HepG2 (cell line): Measurements from ENCODE around the gene COMMD8. TPM values are rescaled to one million over a fixed set of nuclear protein-coding genes. Genes with fewer than 3 reads are reported as not detected.

ENCODE experiments used
- ATAC-seq: fragments of 200-7000 bp; cut with Tn5 transposase; 3 replicates; pipeline ENCODE4 v1.9.1; 2020; ENCODE audit warnings: mild to moderate bottlenecking, moderate library complexity
- BruUV-seq: library from RNA; stranded (reverse); fragments of 400-500 nt; replicated peaks from 2 replicates; lab custom pipeline; 2021; lab: Mats Ljungman, UMichigan
- CTCF ChIA-PET: fragments of 300-600 bp; formaldehyde crosslinking; extraction: SDS; loops from one replicate; lab custom pipeline; 2021; ENCODE audit warnings: low total read pairs, inconsistent platforms, low intra/inter-chr PET ratio; lab: Yijun Ruan, JAX
- POLR2A ChIA-PET: fragments of 350-600 bp; sonication (Branson Sonifier 250); formaldehyde crosslinking; loops from one replicate; lab custom pipeline; 2020; ENCODE audit warnings: antibody characterized with exemption, inconsistent platforms; lab: Yijun Ruan, JAX
- DNase-seq: peaks from one replicate; pipeline ENCODE4 v3.0.0-alpha.2; 2015; ENCODE audit warnings: low spot score
- FAIRE-seq: peaks from 3 replicates; lab custom pipeline; 2011; peaks lifted over from hg19 to GRCh38; lab: Jason Lieb, UNC
- H2AFZ ChIP-seq: one replicate; pipeline ENCODE4 v1.6.1; 2011; ENCODE audit warnings: low read length, inconsistent platforms
- H3K27ac ChIP-seq: fragments of 300-600 bp; 3 replicates; pipeline ENCODE4 v1.8.0; 2011; ENCODE audit warnings: mixed run types, mild to moderate bottlenecking, mixed read lengths, low read length, inconsistent platforms; ENCODE audit not compliant: insufficient read depth; ENCODE audit errors: extremely low read length
- H3K27me3 ChIP-seq, 2 experiments: fragments of 200-600 bp in 1 of 2; 2 replicates in 1 of 2; 3 replicates in 1 of 2; pipeline versions ENCODE4 v1.6.0 to v1.8.0; 2011; ENCODE audit warnings: low read length in 2 of 2, mild to moderate bottlenecking in 2 of 2, moderate library complexity in 2 of 2, inconsistent platforms in 1 of 2; ENCODE audit not compliant: insufficient read depth in 2 of 2, control insufficient read depth in 1 of 2
- H3K36me3 ChIP-seq, 2 experiments: fragments of 200-600 bp in 1 of 2; replicated peaks in 1 of 2; 2 replicates in 1 of 2; 3 replicates in 1 of 2; pipeline versions ENCODE4 v1.5.1 to v1.8.0; 2011; ENCODE audit warnings: low read length in 2 of 2, inconsistent platforms in 1 of 2; ENCODE audit not compliant: insufficient read depth in 2 of 2, control insufficient read depth in 1 of 2
- H3K4me1 ChIP-seq: 2 replicates; pipeline ENCODE4 v1.5.1; 2012; ENCODE audit warnings: low read length, inconsistent platforms; ENCODE audit not compliant: insufficient read depth
- H3K4me2 ChIP-seq: 2 replicates; pipeline ENCODE4 v1.6.0; 2011; ENCODE audit warnings: low read depth, low read length, inconsistent platforms
- H3K4me3 ChIP-seq, 3 experiments: fragments of 200-600 bp in 1 of 3; sonication (generic), shearing (Covaris generic) in 1 of 3; replicated peaks in 1 of 3; 2 replicates each; pipeline ENCODE4 v1.5.1; 2011 to 2016; ENCODE audit warnings: low read length in 3 of 3, inconsistent platforms in 2 of 3, low read depth in 2 of 3, mild to moderate bottlenecking in 2 of 3, control low read depth in 1 of 3, mixed read lengths in 1 of 3; ENCODE audit not compliant: insufficient read depth in 1 of 3
- H3K79me2 ChIP-seq: one replicate; pipeline ENCODE4 v1.6.1; 2011; ENCODE audit warnings: low read length, inconsistent platforms; ENCODE audit not compliant: insufficient read depth
- H3K9ac ChIP-seq: 2 replicates; pipeline ENCODE4 v1.6.0; 2011; ENCODE audit warnings: mild to moderate bottlenecking, low read depth, low read length, inconsistent platforms; ENCODE audit not compliant: insufficient read depth
- H3K9me3 ChIP-seq: 2 replicates; pipeline ENCODE4 v1.5.1; 2012; ENCODE audit warnings: mild to moderate bottlenecking, low read length
- H4K20me1 ChIP-seq: 2 replicates; pipeline ENCODE4 v1.6.0; 2011; ENCODE audit warnings: inconsistent platforms, mild to moderate bottlenecking, low read length, moderate library complexity; ENCODE audit not compliant: insufficient read depth
- ATM ChIP-seq: fragments of 450-650 bp; IDR thresholded peaks from 2 replicates; pipeline ENCODE4 v1.7.1; 2017; ENCODE audit warnings: mild to moderate bottlenecking, borderline replicate concordance
- FOXJ3 ChIP-seq: sonication (generic); formaldehyde crosslinking; IDR thresholded peaks from 2 replicates; pipeline ENCODE4 v1.4.0; 2020; ENCODE audit warnings: missing genetic modification reagents, mild to moderate bottlenecking, borderline replicate concordance
- FOXO1 ChIP-seq: sonication (generic); formaldehyde crosslinking; IDR thresholded peaks from 2 replicates; pipeline ENCODE4 v1.4.0; 2020; ENCODE audit warnings: missing genetic modification reagents
- GATA4 ChIP-seq: sonication (generic); IDR thresholded peaks from 2 replicates; pipeline ENCODE4 v1.6.1; 2016; ENCODE audit warnings: antibody characterized with exemption, low read depth, borderline replicate concordance
- HNRNPUL1 ChIP-seq: fragments of 200-400 bp; formaldehyde crosslinking; IDR thresholded peaks from 2 replicates; pipeline ENCODE4 v1.6.1; 2017; ENCODE audit warnings: low read depth, mild to moderate bottlenecking, low read length, moderate library complexity
- MYNN ChIP-seq: sonication (generic); formaldehyde crosslinking; IDR thresholded peaks from 2 replicates; pipeline ENCODE4 v1.4.0; 2020; ENCODE audit warnings: mild to moderate bottlenecking, low read depth, missing genetic modification reagents
- POLR2AphosphoS2 ChIP-seq: IDR thresholded peaks from 2 replicates; pipeline ENCODE4 v1.6.1; 2011; ENCODE audit warnings: low read depth, low read length, improper control_type of control experiment
- SNAI1 ChIP-seq: sonication (generic); formaldehyde crosslinking; IDR thresholded peaks from 2 replicates; pipeline ENCODE4 v1.5.0; 2020; ENCODE audit warnings: mild to moderate bottlenecking, missing genetic modification reagents, borderline replicate concordance
- ZKSCAN8 ChIP-seq: IDR thresholded peaks from 2 replicates; pipeline ENCODE4 v1.6.1; 2016; ENCODE audit warnings: borderline replicate concordance, missing genetic modification reagents, missing compliant biosample characterization
- ZNF138 ChIP-seq: sonication (generic); formaldehyde crosslinking; IDR thresholded peaks from 2 replicates; pipeline ENCODE4 v1.5.0; 2020; ENCODE audit warnings: mild to moderate bottlenecking, low read depth, missing genetic modification reagents
- ZNF3 ChIP-seq: IDR thresholded peaks from 2 replicates; pipeline ENCODE4 v1.7.0; 2017; ENCODE audit warnings: inconsistent platforms
- ZNF577 ChIP-seq: sonication (generic); formaldehyde crosslinking; IDR thresholded peaks from 2 replicates; pipeline ENCODE4 v1.4.0; 2020; ENCODE audit warnings: mild to moderate bottlenecking, low read depth, missing genetic modification reagents, borderline replicate concordance
- ZNF773 ChIP-seq: sonication (generic); formaldehyde crosslinking; IDR thresholded peaks from 2 replicates; pipeline ENCODE4 v1.4.0; 2020; ENCODE audit warnings: missing genetic modification reagents, borderline replicate concordance
- ZNF839 ChIP-seq: sonication (generic); formaldehyde crosslinking; IDR thresholded peaks from 2 replicates; pipeline ENCODE4 v1.4.0; 2020; ENCODE audit warnings: missing genetic modification reagents, mild to moderate bottlenecking, borderline replicate concordance
- WGBS: methylation state at CpG from one replicate; pipeline ENCODE4 v1.1.6; 2017; ENCODE audit warnings: low lambda C conversion rate; 5-methylcytosine and 5-hydroxymethylcytosine counted together
- in situ Hi-C: cut with HindIII; loops from 2 replicates; pipeline ENCODE4 v1.10.0; 2017; ENCODE audit warnings: low pct_unique_long_range_greater_than_20kb; ENCODE audit not compliant: extremely low pct_ligation_motif_present
- intact Hi-C: fragments of 100-400 bp; cut with micrococcal nuclease; formaldehyde crosslinking; loops from one replicate; pipeline ENCODE4 v1.10.0; 2022; ENCODE audit not compliant: unreplicated experiment
- polyA plus RNA-seq, 8 experiments: library from polyadenylated mRNA; depleted of rRNA in 3 of 8; stranded (reverse) in 7 of 8; unstranded in 1 of 8; fragments of >200 nt; fragmentation: Illumina TruSeq in 4 of 8; extraction: Trizol in 4 of 8; gene quantifications; 2 replicates each; pipeline versions ENCODE4 v1.2.1 to v1.2.3, GENCODE V29; 2011 to 2016; ENCODE audit warnings: low read depth in 4 of 8, missing spikeins in 1 of 8, mixed read lengths in 1 of 8; ENCODE audit not compliant: insufficient read depth in 1 of 8
- total RNA-seq, 5 experiments: library from RNA; depleted of rRNA; stranded (reverse); fragments of >200 nt; fragmentation: Illumina TruSeq; extraction: Trizol; gene quantifications; 2 replicates each; pipeline ENCODE4 v1.2.3, GENCODE V29; 2016; ENCODE audit warnings: low read depth in 1 of 5
- TF ChIP-seq, protein P1 (sequence below): sonication (generic); formaldehyde crosslinking; IDR thresholded peaks from 2 replicates; pipeline ENCODE4 v1.4.0; 2020; ENCODE audit warnings: missing genetic modification reagents, borderline replicate concordance

The COMMD8 gene
- total and polyA plus RNA-seq, 2 of the 13 experiments (the other 11 are each of a cell fraction or from before 2014, with no cell fraction given), result 7.1 to 20.3 TPM

DNA sequence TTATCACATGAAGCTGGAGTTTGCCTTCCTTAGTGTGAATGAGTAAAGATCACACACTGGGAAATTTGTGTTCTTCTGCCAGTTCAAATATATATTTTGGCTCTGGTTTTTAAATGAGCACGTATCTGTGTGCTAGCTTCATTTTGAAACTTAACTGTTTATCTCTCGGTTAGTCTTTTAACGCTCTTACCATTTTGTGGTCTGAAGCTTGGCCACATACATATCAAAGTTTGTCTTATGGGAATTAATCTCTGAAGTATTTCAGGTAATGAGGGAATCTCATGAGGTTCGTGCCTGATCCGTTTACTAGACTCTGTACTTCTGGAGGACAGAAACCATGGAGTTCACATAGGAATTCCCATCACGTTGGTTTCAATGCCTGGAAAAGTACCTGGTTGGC, 35.4 kb upstream of the COMMD8 start (continued):
- TF ChIP-seq ZNF839 (CRISPR knock-in tag) (no peak), HNRNPUL1 (no peak), MYNN (no peak), ATM (no peak), FOXO1 (CRISPR knock-in tag) (no peak), ZNF773 (CRISPR knock-in tag) (no peak), SNAI1 (CRISPR knock-in tag) (no peak), ZKSCAN8 (CRISPR knock-in tag) (no peak), ZNF3 (no peak), ZNF138 (CRISPR knock-in tag) (no peak)
- TF ChIP-seq, protein P1, sequence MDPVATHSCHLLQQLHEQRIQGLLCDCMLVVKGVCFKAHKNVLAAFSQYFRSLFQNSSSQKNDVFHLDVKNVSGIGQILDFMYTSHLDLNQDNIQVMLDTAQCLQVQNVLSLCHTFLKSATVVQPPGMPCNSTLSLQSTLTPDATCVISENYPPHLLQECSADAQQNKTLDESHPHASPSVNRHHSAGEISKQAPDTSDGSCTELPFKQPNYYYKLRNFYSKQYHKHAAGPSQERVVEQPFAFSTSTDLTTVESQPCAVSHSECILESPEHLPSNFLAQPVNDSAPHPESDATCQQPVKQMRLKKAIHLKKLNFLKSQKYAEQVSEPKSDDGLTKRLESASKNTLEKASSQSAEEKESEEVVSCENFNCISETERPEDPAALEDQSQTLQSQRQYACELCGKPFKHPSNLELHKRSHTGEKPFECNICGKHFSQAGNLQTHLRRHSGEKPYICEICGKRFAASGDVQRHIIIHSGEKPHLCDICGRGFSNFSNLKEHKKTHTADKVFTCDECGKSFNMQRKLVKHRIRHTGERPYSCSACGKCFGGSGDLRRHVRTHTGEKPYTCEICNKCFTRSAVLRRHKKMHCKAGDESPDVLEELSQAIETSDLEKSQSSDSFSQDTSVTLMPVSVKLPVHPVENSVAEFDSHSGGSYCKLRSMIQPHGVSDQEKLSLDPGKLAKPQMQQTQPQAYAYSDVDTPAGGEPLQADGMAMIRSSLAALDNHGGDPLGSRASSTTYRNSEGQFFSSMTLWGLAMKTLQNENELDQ (CRISPR knock-in tag), result no peak

DNA sequence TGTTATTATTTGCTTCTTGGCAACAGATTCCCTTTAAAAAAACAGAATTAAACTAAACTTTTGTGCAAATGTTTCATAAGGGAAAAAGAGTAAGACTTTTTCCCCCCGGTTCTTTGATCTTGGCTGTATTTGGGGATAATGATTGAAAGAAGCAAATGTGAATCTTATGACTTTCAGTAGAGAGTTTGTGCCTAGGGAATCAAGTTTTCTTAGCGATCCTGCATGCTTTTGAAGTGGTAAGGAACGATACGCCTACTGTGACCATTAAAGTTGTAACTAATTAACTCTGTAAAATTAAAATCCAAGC, 30.6 kb upstream of the COMMD8 start:
- no TSS peak for BruUV-seq
- POLR2A ChIA-PET, result no interaction called here
- no peak for TF ChIP-seq FOXJ3 (CRISPR knock-in tag)
- TF ChIP-seq POLR2AphosphoS2, result no peak
- no peak for TF ChIP-seq ZNF577 (CRISPR knock-in tag)
- no peak for TF ChIP-seq GATA4
- TF ChIP-seq, all 625 proteins: peak for 0
- ATAC-seq (no peak), FAIRE-seq (no peak), DNase-seq (no peak)
- CTCF ChIA-PET, result no interaction called here
- H3K79me2 ChIP-seq, result no peaks in the 10 kb centered on the region
- WGBS, result 66% methylated on average over 4 of the region's 4 CpGs
- H3K4me2 ChIP-seq, result no peak overlapping the region
- in situ Hi-C loops (no loop called here), intact Hi-C loops (no loop called here)
- H3K27ac ChIP-seq, result no peak overlapping the region
- no peaks in the 10 kb centered on the region for H3K27me3 ChIP-seq
- H3K9me3 ChIP-seq, result no peaks in the 10 kb centered on the region
- H2AFZ ChIP-seq, result no peak overlapping the region
- no peak overlapping the region for H3K9ac ChIP-seq
- H4K20me1 ChIP-seq, result no peaks in the 10 kb centered on the region
- H3K4me3 ChIP-seq, result no peak overlapping the region
- H3K36me3 ChIP-seq, result no peaks in the 10 kb centered on the region
- no peaks in the 10 kb centered on the region for H3K4me1 ChIP-seq
